ENCODE data around the gene TMEM187.

The TMEM187 gene

GRCh38 chrX:154008521-154008920 lies 36.0 kb downstream of the TMEM187 start:
- Histone ChIP-seq H3K4me3 (ENCODE audit: low read length) (no peak overlapping the region), H4K5ac (ENCODE audit: low read length) (no peak overlapping the region), H3K56ac (ENCODE audit: low read length) (no peak overlapping the region), H3K4me1 (ENCODE audit: control insufficient read depth, low read depth, low read length) (no peaks in the 10 kb centered on the region), H3K23ac (ENCODE audit: low read length) (no peak overlapping the region), H4K8ac (ENCODE audit: low read depth, low read length) (no peak overlapping the region), H3K4ac (ENCODE audit: low read depth, low read length) (no peak overlapping the region), H2BK5ac (ENCODE audit: low read length) (no peak overlapping the region), H2BK15ac (replicated peaks; ENCODE audit: low read depth) (no peak overlapping the region), H3K79me1 (ENCODE audit: low read length) (no peaks in the 10 kb centered on the region), H3K9ac (ENCODE audit: low read length) (no peak overlapping the region), H2BK120ac (ENCODE audit: low read depth, low read length) (no peak overlapping the region), H3K4me2 (ENCODE audit: low read length) (no peak overlapping the region), H3K36me3 (ENCODE audit: control insufficient read depth, insufficient read depth, low read length) (no peaks in the 10 kb centered on the region), H3K27me3 (ENCODE audit: insufficient read depth, low read length, poor library complexity) (no peaks in the 10 kb centered on the region), H2AK5ac (ENCODE audit: low read length) (no peak overlapping the region), H3K18ac (ENCODE audit: low read length) (no peak overlapping the region), H3K79me2 (ENCODE audit: control insufficient read depth, insufficient read depth, low read length) (no peaks in the 10 kb centered on the region), H3K27ac (ENCODE audit: low read depth, low read length) (no peak overlapping the region)
- no peak for DNase-seq
- no CpG with 5 or more reads among the region's 4 CpGs for WGBS (ENCODE audit: extremely low coverage, insufficient coverage, low lambda C conversion rate)

GRCh38 chrX:154010330-154011087 lies 38.0 kb downstream of the TMEM187 start:
- Histone ChIP-seq H3K27me3 (ENCODE audit: insufficient read depth, low read length, poor library complexity) (no peaks in the 10 kb centered on the region), H3K4me1 (ENCODE audit: control insufficient read depth, low read depth, low read length) (no peaks in the 10 kb centered on the region), H3K56ac (ENCODE audit: low read length) (no peak overlapping the region), H3K4me2 (ENCODE audit: low read length) (no peak overlapping the region), H3K18ac (ENCODE audit: low read length) (no peak overlapping the region), H3K23ac (ENCODE audit: low read length) (no peak overlapping the region), H2AK5ac (ENCODE audit: low read length) (no peak overlapping the region), H3K27ac (ENCODE audit: low read depth, low read length) (no peak overlapping the region), H4K8ac (ENCODE audit: low read depth, low read length) (no peak overlapping the region), H3K4me3 (ENCODE audit: low read length) (no peak overlapping the region), H3K36me3 (ENCODE audit: control insufficient read depth, insufficient read depth, low read length) (no peaks in the 10 kb centered on the region), H2BK15ac (replicated peaks; ENCODE audit: low read depth) (no peak overlapping the region), H3K4ac (ENCODE audit: low read depth, low read length) (no peak overlapping the region), H2BK5ac (ENCODE audit: low read length) (no peak overlapping the region), H4K5ac (ENCODE audit: low read length) (no peak overlapping the region), H2BK120ac (ENCODE audit: low read depth, low read length) (no peak overlapping the region), H3K79me2 (ENCODE audit: control insufficient read depth, insufficient read depth, low read length) (no peaks in the 10 kb centered on the region), H3K9ac (ENCODE audit: low read length) (no peak overlapping the region), H3K79me1 (ENCODE audit: low read length) (no peaks in the 10 kb centered on the region)
- no peak for DNase-seq
- WGBS (ENCODE audit: extremely low coverage, insufficient coverage, low lambda C conversion rate) = no CpG with 5 or more reads among the region's 18 CpGs

DNA sequence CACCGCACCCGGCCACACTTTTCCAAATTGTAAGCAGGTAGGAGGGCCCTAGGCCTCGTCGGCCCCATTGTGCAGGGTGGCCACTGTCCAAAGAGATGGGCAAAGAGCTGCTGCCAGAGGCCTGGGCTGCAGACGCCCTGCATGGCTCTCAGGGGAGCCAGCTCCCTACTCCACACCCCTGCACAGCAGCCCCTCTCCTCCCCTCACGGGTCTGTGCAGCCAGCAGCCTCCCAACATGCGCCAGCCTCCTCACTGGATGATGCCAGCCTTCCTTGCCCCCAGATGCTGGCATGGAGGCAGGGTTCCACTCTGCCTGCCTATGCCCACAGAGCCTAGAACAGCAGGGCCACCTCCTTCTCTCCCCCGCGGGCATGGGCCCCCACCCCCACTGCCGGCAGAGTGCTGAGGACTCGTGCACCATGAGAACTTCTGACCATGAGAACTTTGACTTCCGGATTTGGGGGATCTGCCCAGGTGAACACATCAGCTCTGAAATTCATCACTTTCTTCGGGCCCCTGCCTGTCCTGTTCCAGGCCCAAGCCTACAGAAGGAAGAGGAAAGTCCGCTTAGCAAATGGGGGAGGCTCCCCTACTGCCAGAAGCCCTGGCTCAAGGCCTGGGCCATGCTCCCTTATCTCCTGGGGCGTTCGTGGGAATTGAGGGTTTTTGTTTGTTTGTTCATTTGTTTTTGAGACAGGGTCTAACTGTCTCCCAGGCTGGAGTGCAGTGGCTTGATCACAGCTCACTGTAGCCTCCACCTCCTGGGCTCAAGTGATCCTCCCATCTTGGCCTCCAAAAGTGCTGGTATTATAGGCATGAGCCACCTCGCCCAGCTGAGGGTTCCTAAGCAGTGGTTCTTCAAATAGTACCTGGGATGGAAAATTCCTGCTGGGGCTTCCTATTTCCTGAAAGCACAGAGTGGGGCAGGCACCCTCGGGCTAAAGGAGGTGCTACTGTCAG lies 39.1 kb downstream of the TMEM187 start:
- Histone ChIP-seq H3K4ac (ENCODE audit: low read depth, low read length) (no peak overlapping the region), H3K27ac (ENCODE audit: low read depth, low read length) (no peak overlapping the region), H4K8ac (ENCODE audit: low read depth, low read length) (no peak overlapping the region), H3K27me3 (ENCODE audit: insufficient read depth, low read length, poor library complexity) (no peaks in the 10 kb centered on the region), H3K79me1 (ENCODE audit: low read length) (no peaks in the 10 kb centered on the region), H3K4me2 (ENCODE audit: low read length) (no peak overlapping the region), H2BK15ac (replicated peaks; ENCODE audit: low read depth) (no peak overlapping the region), H3K4me3 (ENCODE audit: low read length) (no peak overlapping the region), H3K9ac (ENCODE audit: low read length) (no peak overlapping the region), H3K36me3 (ENCODE audit: control insufficient read depth, insufficient read depth, low read length) (no peaks in the 10 kb centered on the region), H3K4me1 (ENCODE audit: control insufficient read depth, low read depth, low read length) (no peaks in the 10 kb centered on the region), H4K5ac (ENCODE audit: low read length) (no peak overlapping the region), H3K23ac (ENCODE audit: low read length) (no peak overlapping the region), H3K18ac (ENCODE audit: low read length) (no peak overlapping the region), H3K79me2 (ENCODE audit: control insufficient read depth, insufficient read depth, low read length) (no peaks in the 10 kb centered on the region), H2BK5ac (ENCODE audit: low read length) (no peak overlapping the region), H2BK120ac (ENCODE audit: low read depth, low read length) (no peak overlapping the region), H3K56ac (ENCODE audit: low read length) (no peak overlapping the region), H2AK5ac (ENCODE audit: low read length) (no peak overlapping the region)
- no CpG with 5 or more reads among the region's 18 CpGs for WGBS (ENCODE audit: extremely low coverage, insufficient coverage, low lambda C conversion rate)
- DNase-seq = no peak

DNA sequence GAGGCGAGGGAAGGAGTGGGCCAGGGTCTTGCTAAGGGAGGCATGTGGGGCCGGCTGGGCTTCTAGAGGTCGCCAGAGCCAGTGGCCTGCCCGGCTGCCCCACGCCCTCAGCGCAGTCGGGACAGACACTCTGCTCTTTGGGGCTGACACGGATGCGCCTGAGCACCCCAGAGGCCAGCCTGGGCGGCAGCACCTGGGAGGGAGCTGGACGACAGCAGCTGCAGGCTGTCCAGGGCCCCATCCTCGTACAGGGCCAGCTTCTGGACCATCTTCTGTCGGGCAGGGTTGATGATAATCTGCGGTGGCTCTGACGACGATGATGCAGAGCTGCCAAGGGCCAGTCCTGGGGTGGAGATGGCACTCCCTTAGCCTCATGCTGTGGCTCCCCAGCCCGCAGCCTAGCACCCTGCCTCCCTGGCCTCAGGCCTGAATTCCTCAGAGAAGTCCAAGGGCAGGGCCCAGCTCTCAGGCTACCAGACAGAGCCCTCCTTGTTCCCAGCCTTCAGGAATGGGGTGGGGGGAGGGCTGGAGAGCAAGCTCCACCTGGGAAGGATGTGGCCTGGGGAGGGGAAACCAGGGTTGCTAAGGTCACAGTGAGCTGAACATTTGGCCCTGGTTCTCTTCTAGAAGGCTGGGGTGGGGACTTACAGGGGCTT lies 39.9 kb downstream of the TMEM187 start:
- DNase-seq = peak; percentile 60
- Histone ChIP-seq H3K27me3 (ENCODE audit: insufficient read depth, low read length, poor library complexity) (no peaks in the 10 kb centered on the region), H4K5ac (ENCODE audit: low read length) (no peak overlapping the region), H2BK5ac (ENCODE audit: low read length) (no peak overlapping the region), H3K4me2 (ENCODE audit: low read length) (no peak overlapping the region), H2BK15ac (replicated peaks; ENCODE audit: low read depth) (no peak overlapping the region), H4K8ac (ENCODE audit: low read depth, low read length) (no peak overlapping the region), H3K36me3 (ENCODE audit: control insufficient read depth, insufficient read depth, low read length) (no peaks in the 10 kb centered on the region), H3K56ac (ENCODE audit: low read length) (no peak overlapping the region), H3K79me1 (ENCODE audit: low read length) (no peaks in the 10 kb centered on the region), H3K4me3 (ENCODE audit: low read length) (no peak overlapping the region), H3K79me2 (ENCODE audit: control insufficient read depth, insufficient read depth, low read length) (no peaks in the 10 kb centered on the region), H2BK120ac (ENCODE audit: low read depth, low read length) (no peak overlapping the region), H3K9ac (ENCODE audit: low read length) (no peak overlapping the region), H3K4me1 (ENCODE audit: control insufficient read depth, low read depth, low read length) (no peaks in the 10 kb centered on the region), H3K27ac (ENCODE audit: low read depth, low read length) (peak overlapping the region; percentile 19), H2AK5ac (ENCODE audit: low read length) (no peak overlapping the region), H3K23ac (ENCODE audit: low read length) (no peak overlapping the region), H3K18ac (ENCODE audit: low read length) (no peak overlapping the region), H3K4ac (ENCODE audit: low read depth, low read length) (no peak overlapping the region)
- WGBS (ENCODE audit: extremely low coverage, insufficient coverage, low lambda C conversion rate) = no CpG with 5 or more reads among the region's 17 CpGs

GRCh38 chrX:154013001-154013421 lies 40.5 kb downstream of the TMEM187 start:
- Histone ChIP-seq H2BK15ac (replicated peaks; ENCODE audit: low read depth) (no peak overlapping the region), H2BK5ac (ENCODE audit: low read length) (no peak overlapping the region), H3K4ac (ENCODE audit: low read depth, low read length) (no peak overlapping the region), H2AK5ac (ENCODE audit: low read length) (no peak overlapping the region), H3K9ac (ENCODE audit: low read length) (no peak overlapping the region), H3K36me3 (ENCODE audit: control insufficient read depth, insufficient read depth, low read length) (no peaks in the 10 kb centered on the region), H3K27me3 (ENCODE audit: insufficient read depth, low read length, poor library complexity) (no peaks in the 10 kb centered on the region), H3K79me2 (ENCODE audit: control insufficient read depth, insufficient read depth, low read length) (no peaks in the 10 kb centered on the region), H3K18ac (ENCODE audit: low read length) (no peak overlapping the region), H3K56ac (ENCODE audit: low read length) (no peak overlapping the region), H3K4me2 (ENCODE audit: low read length) (no peak overlapping the region), H4K8ac (ENCODE audit: low read depth, low read length) (no peak overlapping the region), H3K23ac (ENCODE audit: low read length) (no peak overlapping the region), H4K5ac (ENCODE audit: low read length) (no peak overlapping the region), H3K27ac (ENCODE audit: low read depth, low read length) (no peak overlapping the region), H3K4me1 (ENCODE audit: control insufficient read depth, low read depth, low read length) (no peaks in the 10 kb centered on the region), H2BK120ac (ENCODE audit: low read depth, low read length) (no peak overlapping the region), H3K79me1 (ENCODE audit: low read length) (no peaks in the 10 kb centered on the region), H3K4me3 (ENCODE audit: low read length) (no peak overlapping the region)
- DNase-seq = no peak
- WGBS (ENCODE audit: extremely low coverage, insufficient coverage, low lambda C conversion rate) = no CpG with 5 or more reads among the region's 17 CpGs

Measured in mesendoderm (in vitro differentiated cells).